BLaER1 (cell line): ENCODE results near the gene DOCK2.

ENCODE experiments used
- H3K27ac ChIP-seq: shearing (Covaris generic); formaldehyde crosslinking; 2 replicates; pipeline ENCODE4 v1.8.1; 2022
- H3K27me3 ChIP-seq: shearing (Covaris generic); formaldehyde crosslinking; 2 replicates; pipeline ENCODE4 v1.8.1; 2022
- H3K36me3 ChIP-seq: shearing (Covaris generic); formaldehyde crosslinking; 2 replicates; pipeline ENCODE4 v1.8.1; 2022
- H3K4me1 ChIP-seq: shearing (Covaris generic); formaldehyde crosslinking; 2 replicates; pipeline ENCODE4 v1.8.1; 2022
- H3K4me2 ChIP-seq: shearing (Covaris generic); formaldehyde crosslinking; 2 replicates; pipeline ENCODE4 v1.8.1; 2022
- H3K4me3 ChIP-seq: shearing (Covaris generic); formaldehyde crosslinking; 2 replicates; pipeline ENCODE4 v1.8.1; 2022
- H3K9ac ChIP-seq: shearing (Covaris generic); formaldehyde crosslinking; 2 replicates; pipeline ENCODE4 v1.8.1; 2022
- H3K9me3 ChIP-seq: shearing (Covaris generic); formaldehyde crosslinking; 2 replicates; pipeline ENCODE4 v1.8.1; 2022
- H4K20me1 ChIP-seq: shearing (Covaris generic); formaldehyde crosslinking; 2 replicates; pipeline ENCODE4 v1.8.1; 2022
- Cebpa-rat ChIP-seq: shearing (Covaris generic); IDR thresholded peaks from 2 replicates; pipeline ENCODE4 v1.8.1; 2022

The DOCK2 gene

DNA sequence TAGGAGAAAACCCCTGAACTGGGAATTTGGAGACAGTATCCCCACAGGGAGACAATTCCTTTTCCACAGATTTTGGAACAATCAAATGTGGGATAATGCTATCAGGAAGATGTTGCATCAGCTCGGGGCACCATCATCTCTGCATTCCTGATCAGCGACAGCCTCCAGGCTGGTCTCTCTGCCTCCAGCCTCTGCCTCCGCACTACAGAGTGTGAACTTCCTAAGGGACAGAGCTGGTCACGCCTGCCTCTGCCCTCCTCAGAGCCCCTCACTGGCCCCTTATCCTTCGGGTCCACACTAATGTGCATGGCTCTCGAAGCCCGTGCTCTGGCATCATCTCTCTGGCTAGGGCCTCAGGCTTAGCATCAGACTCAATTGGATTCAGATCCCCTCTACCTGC lies 477.2 kb downstream of the DOCK2 start:
- H3K9me3 ChIP-seq: no peaks in the 10 kb centered on the region
- H3K4me2 ChIP-seq: no peak overlapping the region
- H3K27me3 ChIP-seq: no peaks in the 10 kb centered on the region
- H3K9ac ChIP-seq: no peak overlapping the region
- no peaks in the 10 kb centered on the region for H3K36me3 ChIP-seq
- H4K20me1 ChIP-seq: no peaks in the 10 kb centered on the region
- no peak overlapping the region for H3K27ac ChIP-seq
- H3K4me1 ChIP-seq: peaks cover 4% of the 10 kb centered on the region
- TF ChIP-seq Cebpa-rat: no peak
- H3K4me3 ChIP-seq: no peak overlapping the region

DNA sequence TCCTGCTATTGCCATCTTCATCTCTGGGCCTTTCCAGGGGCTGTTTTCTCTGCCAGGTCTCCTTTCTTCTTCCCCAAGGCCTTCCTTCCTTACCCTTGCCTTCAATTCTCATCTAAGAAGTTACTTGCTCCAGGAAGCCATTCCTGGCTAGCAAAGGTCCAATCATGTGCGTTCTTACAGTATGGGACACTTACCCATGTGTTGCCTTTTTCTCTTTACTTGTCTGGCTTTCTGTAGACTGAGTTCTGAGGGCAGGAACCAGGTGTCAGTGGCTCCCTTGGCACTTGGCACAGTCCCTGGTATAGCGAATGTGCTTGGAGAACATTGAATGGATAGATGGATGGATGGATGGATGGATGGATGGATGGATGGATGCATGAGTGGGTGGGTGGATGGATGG lies 478.9 kb downstream of the DOCK2 start:
- Histone ChIP-seq H3K9ac (no peak overlapping the region), H4K20me1 (no peaks in the 10 kb centered on the region), H3K4me2 (no peak overlapping the region), H3K36me3 (no peaks in the 10 kb centered on the region), H3K27ac (no peak overlapping the region), H3K9me3 (no peaks in the 10 kb centered on the region), H3K4me3 (no peak overlapping the region), H3K4me1 (no peaks in the 10 kb centered on the region), H3K27me3 (no peaks in the 10 kb centered on the region)
- TF ChIP-seq Cebpa-rat: no peak

DNA sequence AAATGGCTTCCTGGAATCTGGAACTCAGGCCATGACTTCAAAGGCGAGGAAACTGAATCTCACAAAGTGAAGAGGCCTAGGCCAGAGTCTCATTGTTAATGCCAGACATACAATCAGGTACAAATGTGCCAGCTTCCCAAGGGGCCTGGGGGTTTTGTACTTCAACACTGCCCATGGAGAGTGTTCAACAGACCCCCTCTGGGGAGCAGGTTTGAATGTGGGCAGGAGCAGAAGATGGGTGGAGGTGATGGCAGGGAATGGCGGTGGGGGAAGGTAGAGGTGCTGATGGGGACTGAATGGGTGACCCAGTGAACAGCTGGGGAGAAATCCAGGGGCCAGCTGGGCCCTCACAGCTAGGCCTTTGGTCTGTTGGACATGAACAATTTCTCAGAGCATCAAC lies 480.7 kb downstream of the DOCK2 start:
- Histone ChIP-seq H3K9ac (no peak overlapping the region), H3K4me3 (no peak overlapping the region), H3K36me3 (no peaks in the 10 kb centered on the region), H3K4me2 (no peak overlapping the region), H3K27ac (no peak overlapping the region), H3K9me3 (no peaks in the 10 kb centered on the region), H3K27me3 (no peaks in the 10 kb centered on the region), H3K4me1 (no peaks in the 10 kb centered on the region), H4K20me1 (no peaks in the 10 kb centered on the region)
- TF ChIP-seq Cebpa-rat: no peak

DNA sequence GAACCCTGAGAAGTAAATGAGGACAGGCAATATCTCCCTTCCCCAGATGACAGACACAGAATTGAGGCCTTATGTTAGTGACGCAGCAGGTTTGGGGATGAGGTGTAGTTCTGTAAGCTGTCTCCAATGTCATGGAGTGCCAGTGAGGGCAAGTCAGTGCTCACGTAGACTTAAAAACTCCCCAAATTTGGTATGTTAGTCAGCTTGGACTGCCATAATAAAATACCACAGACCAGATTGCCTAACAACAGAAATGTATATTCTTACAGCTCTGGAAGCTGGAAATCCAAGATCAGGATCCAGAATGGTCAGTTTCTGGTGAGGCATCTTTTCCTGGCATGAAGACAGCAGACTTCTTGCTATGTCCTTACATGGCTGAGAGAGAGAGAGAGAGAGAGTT lies 483.5 kb downstream of the DOCK2 start:
- Histone ChIP-seq H3K4me1 (no peaks in the 10 kb centered on the region), H3K4me3 (no peak overlapping the region), H3K9me3 (peaks cover 11% of the 10 kb centered on the region), H3K4me2 (no peak overlapping the region), H3K27ac (no peak overlapping the region), H4K20me1 (no peaks in the 10 kb centered on the region), H3K27me3 (no peaks in the 10 kb centered on the region), H3K36me3 (no peaks in the 10 kb centered on the region), H3K9ac (no peak overlapping the region)
- TF ChIP-seq Cebpa-rat: no peak

DNA sequence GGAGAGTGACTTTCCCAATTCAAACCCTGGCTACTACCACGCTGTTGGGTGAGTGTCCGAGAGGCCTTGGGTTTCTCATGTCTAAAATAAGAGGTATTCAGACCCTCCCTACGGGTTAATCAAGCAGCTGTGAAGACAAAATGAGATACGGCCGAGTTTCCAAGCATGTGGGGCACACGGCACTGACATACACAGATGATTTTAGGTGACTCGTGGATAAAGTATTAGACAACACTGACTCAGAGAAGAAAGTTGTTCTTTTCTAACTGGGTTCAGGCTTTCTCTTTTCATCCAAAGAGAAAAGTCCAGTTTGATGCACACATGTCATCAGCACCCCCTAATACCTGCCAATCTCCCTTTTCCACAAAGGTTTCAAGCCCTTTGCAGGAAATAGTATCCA lies 484.2 kb downstream of the DOCK2 start:
- Histone ChIP-seq H3K36me3 (no peaks in the 10 kb centered on the region), H3K9me3 (peaks cover 18% of the 10 kb centered on the region), H3K4me1 (no peaks in the 10 kb centered on the region), H3K4me3 (no peak overlapping the region), H3K27me3 (no peaks in the 10 kb centered on the region), H3K27ac (no peak overlapping the region), H4K20me1 (no peaks in the 10 kb centered on the region), H3K4me2 (no peak overlapping the region), H3K9ac (no peak overlapping the region)
- no peak for TF ChIP-seq Cebpa-rat

DNA sequence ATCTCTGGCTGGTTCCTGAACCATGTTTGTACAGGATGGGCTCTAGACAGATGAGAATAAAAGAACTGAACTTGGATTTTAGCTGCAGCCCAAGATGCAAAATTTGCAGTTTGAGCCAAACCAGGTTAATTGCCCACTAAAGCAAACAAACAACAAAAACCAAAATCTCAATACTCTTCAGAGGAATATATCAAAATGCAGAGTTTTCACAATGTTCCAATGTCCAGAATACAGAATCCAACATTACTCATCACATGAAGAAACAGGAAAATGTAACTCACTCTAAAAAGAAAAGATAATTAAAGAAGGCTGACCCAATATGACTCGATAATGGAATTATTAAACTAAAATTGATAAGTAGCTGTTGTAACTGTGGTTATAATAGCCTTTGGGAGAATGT lies 489.0 kb downstream of the DOCK2 start:
- Histone ChIP-seq H3K4me2 (no peak overlapping the region), H3K9ac (no peak overlapping the region), H3K4me3 (no peak overlapping the region), H3K4me1 (no peaks in the 10 kb centered on the region), H4K20me1 (no peaks in the 10 kb centered on the region), H3K27me3 (no peaks in the 10 kb centered on the region), H3K9me3 (peaks cover 32% of the 10 kb centered on the region), H3K27ac (no peak overlapping the region), H3K36me3 (no peaks in the 10 kb centered on the region)
- TF ChIP-seq Cebpa-rat: no peak

DNA sequence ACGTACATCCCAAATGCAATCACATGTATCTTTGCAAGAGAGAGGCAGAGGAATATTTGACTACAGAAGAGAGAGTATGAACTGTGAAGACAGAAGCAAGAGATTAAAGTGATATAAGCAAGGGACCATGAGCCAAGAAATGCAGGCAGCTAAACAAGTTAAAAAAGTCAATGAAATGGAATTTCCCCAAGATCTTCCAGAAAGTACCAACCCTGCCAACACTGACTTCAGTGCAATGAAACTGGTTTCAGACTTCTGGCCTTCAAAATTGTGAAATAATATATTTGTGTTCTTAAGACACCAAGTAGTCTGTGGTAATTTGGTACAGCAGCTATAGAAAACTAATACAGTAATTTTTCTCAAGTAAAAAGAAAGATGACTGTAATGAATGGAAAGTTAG lies 489.6 kb downstream of the DOCK2 start:
- Histone ChIP-seq H3K4me2 (no peak overlapping the region), H4K20me1 (no peaks in the 10 kb centered on the region), H3K9ac (no peak overlapping the region), H3K4me3 (no peak overlapping the region), H3K27ac (no peak overlapping the region), H3K27me3 (no peaks in the 10 kb centered on the region), H3K9me3 (peaks cover 32% of the 10 kb centered on the region), H3K36me3 (no peaks in the 10 kb centered on the region), H3K4me1 (no peaks in the 10 kb centered on the region)
- no peak for TF ChIP-seq Cebpa-rat

DNA sequence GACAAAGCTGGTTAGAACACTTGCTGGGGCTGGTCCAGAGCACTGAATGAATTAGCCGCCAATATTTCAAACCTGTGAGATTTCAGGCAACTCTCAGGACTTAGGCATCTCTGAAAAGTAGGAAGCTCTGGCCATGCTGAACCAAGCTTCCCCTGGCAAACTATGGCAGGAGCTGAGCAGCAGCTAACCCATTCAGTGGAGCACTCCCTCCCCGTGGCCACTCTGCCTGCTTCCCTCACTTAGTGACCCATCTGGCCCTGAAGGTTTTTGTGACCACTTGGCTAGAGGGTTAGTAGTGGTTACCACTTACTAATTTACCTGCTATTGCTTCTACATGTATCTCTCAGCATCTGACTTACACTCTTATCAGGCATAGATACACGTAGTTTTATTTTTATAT lies 494.2 kb downstream of the DOCK2 start:
- Histone ChIP-seq H4K20me1 (no peaks in the 10 kb centered on the region), H3K27ac (no peak overlapping the region), H3K4me2 (no peak overlapping the region), H3K27me3 (no peaks in the 10 kb centered on the region), H3K36me3 (no peaks in the 10 kb centered on the region), H3K4me3 (no peak overlapping the region), H3K9me3 (peaks cover 14% of the 10 kb centered on the region), H3K9ac (no peak overlapping the region), H3K4me1 (peaks cover 7% of the 10 kb centered on the region)
- TF ChIP-seq Cebpa-rat: no peak

DNA sequence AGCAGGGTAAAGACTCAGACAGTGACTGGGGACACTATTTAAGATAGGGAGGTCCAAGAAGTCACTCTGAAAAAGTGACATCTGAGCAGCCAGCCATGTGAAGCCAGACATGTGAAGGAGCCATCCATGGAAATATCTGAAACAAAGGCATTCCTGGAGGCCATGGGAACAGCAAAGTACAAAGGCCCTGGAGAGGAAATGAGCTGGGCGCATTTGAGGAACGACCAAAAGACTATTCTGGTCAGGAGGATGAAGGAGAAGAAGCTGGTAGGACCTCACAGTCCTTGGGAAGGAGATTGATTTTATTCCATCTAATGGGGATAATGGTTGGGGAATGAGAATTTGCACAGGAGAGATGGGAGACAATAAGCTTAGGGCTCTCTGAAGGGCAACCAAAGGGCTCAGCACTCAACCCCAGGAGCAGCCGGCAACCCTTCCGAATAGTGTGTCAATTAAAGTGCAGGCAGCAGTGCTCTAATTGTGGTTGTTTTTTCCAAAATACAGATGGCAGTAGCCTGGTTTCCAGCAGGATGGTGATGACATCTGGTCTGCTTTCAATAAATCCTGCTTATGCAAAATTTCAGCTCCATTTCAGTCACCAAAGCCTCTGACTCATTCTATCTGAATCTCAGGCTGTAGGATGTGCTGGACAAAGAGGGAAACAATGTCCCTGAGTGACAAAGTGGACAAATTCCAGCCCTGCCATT lies 495.3 kb downstream of the DOCK2 start:
- Histone ChIP-seq H3K4me3 (no peak overlapping the region), H3K9ac (no peak overlapping the region), H3K4me2 (no peak overlapping the region), H3K36me3 (no peaks in the 10 kb centered on the region), H3K9me3 (peaks cover 4% of the 10 kb centered on the region; the same call in 1 of the 2 replicates), H3K27ac (no peak overlapping the region), H3K27me3 (no peaks in the 10 kb centered on the region), H3K4me1 (peaks cover 11% of the 10 kb centered on the region), H4K20me1 (no peaks in the 10 kb centered on the region)
- TF ChIP-seq Cebpa-rat: no peak
